GM19023 (cell line): ENCODE data around the gene PRKCQ.
"Not testable (repeated sequence)": the region's sequence is repeated elsewhere in the genome, so short reads cannot be mapped to it uniquely, and the experiment has no call there.

Experiments
- ATAC-seq: cut with Tn5 transposase; IDR thresholded peaks from one replicate; pipeline ENCODE4 v1.9.1; 2021; ENCODE audit warnings: mild to moderate bottlenecking, moderate library complexity; ENCODE audit not compliant: unreplicated experiment

The PRKCQ gene

DNA sequence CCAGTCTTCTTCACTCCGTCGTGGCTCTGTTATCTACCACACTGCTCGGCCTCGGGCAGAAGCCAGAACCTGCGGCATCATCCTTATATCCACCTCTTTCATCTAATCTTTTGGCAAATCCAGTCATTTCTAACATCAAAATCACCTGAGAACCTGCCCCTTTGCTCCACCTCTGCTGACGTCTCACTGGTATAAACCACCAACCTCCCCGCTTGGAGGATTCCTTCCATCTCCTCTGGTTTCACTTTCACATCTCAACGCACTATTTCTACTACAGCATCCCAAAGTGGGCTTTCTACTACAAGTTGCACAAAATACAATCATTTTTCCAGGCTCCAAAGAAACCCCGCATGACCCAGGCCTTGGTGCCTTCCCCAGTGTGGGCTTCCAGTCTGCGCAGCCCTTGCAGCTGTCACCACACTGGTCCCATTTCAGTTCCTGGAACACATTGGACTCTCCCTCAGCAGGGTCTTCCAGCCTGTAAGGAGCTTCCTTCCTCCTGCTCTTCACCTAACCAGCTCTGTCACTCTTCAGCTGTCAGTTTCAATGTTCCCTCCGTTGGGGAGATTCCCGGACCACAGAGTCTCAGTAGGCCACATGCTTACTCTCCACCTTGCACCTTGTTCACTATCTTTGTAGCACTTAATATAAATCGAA, 85.0 kb downstream of the PRKCQ start:
- ATAC-seq = no peak

DNA sequence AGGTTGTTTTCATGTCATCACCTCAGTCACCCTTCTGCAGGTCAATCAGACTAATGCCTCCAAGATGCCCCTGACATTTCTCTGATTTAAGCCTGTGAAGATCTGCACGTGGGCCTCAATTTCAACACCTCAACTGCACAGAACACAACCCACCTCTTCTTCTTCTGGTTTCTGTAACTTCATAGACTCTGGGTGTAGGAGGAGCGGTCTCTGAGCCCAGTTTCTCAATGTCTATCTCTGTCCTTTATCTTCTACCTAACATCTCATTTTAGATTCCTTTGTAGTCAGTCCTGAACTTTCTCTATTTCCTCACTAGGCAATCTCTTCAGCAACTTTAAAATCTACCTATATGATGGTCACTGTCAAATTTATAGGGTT, 85.6 kb downstream of the PRKCQ start:
- no peak for ATAC-seq

DNA sequence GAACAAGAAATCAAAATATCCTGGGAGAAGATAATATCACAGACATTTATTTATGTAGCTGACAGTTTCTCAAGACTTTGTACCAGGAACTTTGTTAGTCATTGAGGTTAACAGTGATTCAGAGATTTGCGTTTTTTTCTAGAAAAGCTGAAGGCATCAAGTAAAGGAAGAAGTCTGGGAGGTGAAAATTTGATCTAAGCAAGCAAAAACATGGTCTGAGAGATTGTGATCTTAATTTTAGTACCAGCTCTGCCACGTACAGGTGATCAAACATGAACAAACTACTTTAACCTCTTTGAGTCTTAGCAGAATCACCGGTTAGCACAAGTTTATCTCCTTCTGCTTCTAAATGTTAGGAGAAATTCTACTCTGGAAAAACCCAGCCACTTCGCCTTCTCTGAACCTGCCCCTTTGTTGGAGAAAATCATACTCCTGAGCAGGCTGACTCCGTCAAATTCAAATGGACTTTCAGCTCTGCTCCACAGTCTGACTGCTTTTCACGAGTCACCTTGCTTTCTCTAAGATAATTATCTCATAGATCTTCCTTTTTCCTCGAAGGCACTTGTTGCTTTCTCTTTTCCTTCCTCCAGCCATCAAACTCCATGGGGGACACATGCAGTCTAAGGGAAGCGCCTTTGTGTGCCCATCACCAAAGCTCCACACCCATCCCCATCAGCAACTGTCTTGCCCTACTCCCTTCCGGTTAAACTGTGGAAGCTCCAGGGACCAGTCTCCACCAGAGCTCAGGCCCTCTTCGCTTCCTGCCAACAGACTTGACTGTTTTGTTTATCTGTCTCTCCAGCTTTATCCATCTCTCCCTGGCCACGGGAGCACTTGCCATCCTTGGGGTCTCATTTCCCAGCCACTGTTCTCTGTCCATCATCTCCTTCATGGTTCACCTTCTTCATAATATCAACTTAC, 86.3 kb downstream of the PRKCQ start:
- ATAC-seq = no peak

DNA sequence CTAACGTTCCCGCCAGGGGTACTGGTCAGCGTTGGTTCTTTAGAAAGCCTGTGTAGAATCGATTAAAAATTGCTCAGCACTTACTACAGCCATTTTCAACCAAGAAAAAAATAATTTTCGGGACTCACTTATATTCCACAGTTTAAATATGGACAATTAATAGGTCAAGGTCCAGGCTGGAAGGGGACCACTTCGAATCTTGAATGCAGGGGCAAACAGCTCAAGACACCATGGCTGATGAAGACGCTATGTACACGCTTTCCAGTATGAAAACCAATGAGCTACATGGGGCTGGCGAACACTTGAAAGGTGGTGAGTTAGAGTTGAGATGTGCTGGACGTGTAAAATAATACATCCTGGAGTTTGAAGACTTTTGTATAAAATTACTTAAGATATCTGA, 87.2 kb downstream of the PRKCQ start:
- no peak for ATAC-seq

DNA sequence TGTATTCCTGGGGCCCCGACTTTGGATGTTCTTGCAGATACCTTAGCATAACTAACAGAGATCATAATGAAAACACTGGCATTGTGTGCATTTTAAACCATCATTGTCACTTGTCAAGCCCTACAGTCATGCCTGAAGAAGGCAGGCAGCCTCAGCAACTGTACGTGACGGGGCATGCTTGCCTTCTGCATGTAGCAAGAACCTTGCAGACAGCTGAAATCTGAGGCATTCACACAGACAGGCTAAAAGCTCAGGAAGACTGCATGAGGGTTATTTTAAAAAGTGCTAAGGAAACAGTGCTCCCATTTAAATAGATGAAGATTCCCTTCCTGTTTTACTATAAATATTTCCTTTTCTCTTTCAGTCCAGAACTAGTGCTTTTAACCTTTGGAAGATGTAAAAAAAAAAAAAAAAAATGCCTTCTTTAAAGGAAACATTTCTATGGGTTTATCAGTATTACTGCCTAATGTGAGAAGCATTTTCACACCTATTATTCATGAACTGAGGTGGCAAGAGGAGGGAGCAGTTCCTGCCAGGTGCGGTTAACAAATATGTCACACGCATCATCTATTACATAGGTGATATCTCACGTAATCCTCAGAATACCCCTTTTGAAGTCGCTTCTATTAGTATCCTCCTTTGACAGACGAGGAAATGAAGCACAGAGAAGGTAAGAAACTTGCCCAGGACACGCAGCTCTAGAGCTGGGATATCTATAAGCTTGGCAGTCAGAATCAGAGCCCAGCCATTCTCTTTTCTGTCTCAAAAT, 88.1 kb downstream of the PRKCQ start:
- ATAC-seq = no peak

DNA sequence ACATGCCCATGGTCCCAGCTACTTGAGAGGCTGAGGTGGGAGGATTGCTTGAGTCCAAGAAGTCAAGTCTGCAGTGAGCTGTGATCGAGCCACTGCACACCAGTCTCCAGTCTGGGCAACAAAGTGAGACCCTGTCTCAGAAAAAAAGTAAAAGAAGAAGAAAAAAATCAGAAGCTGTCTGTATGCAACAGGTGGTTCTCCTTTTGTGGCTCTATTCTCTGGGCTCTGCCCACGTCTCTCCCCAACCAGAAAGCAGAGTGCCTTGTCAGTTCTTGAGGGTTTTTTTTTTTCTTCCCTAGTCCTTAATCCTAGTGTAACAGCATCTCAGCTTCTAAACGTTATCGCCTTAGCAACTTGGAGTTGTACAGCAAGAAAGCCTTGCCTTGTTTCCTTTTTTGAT, 89.5 kb downstream of the PRKCQ start:
- ATAC-seq = no peak

DNA sequence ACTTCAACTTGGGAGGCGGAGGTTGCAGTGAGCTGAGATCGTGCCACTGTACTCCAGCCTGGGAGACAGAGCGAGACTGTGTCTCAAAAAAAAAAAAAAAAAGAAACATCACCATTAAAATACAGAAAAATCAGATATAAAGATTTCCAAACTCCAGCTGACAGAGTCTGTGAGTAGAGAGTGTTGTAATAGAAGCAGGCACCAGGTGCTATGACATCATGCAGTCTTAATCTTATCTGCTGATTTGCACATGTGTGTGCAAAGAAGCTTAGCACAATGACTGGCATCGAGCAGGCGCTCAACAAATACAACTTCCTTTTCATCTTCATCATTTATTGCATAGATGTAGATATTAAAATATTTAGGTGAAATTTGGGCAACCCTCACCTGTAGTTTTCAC, 92.2 kb downstream of the PRKCQ start:
- ATAC-seq = no peak

DNA sequence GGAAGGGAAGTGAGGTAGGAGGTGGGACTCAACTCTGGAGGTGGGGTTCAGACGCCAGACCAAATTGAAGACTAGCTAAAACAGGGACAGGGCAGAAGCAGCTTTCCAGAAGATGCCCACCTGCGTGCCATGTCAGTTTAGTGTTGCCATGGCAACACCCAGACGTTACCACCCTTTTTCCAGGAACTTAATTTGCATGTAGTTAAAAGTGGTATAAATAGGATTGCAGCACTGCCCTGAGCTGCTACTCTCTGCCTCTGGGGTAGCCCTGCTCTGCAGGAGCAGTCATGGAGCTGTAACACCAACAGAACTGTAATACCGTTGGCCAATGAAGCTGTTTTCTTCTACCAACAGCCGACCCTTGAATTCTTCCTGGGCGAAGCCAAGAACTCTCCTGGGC, 93.8 kb downstream of the PRKCQ start:
- ATAC-seq = no peak

DNA sequence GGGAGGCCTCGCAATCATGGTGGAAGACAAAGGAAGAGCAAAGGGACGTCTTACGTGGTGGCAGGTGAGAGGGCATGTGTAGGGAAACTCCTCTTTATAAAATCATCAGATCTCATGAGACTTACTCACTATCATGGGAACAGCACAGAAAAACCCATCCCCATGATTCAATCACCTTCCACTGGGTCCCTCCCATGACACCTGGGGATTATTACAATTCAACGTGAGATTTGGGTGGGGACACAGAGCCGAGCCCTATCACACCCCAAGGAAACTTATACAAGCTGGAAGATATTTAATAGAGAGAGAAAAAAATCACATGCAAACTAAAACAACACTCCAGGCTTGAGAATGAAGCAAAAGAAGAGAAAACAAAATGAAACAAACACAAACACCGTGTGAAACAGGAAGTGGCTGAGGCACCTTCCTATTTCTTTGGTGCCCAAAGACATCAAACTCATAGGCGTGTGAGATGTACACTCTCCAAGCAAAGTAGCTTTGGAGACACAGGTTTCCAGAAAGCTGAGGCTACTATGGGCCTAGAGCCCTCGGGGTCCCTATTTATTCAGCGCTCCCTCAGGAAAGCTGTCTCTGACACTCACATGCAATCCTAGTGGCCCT, 97.2 kb downstream of the PRKCQ start:
- ATAC-seq = no peak

DNA sequence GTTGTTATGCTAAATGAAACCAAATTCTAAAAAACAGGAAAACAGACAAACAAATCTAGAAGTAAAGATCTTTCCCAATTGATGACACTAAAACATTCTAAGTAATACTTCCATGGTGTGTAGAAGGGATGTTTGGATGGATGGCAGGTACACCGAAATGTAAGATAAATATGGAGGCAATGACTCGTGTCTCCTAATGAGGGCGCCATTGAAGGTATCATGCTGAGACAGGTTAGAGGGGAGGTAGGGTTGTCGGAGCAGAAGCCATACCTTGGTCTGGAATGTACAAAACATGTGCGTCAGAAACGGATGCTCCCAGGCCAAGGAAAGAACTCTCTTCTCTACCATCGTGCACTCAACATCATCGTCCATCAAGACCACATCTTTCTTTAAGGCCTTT, 101.4 kb downstream of the PRKCQ start:
- ATAC-seq = no peak

DNA sequence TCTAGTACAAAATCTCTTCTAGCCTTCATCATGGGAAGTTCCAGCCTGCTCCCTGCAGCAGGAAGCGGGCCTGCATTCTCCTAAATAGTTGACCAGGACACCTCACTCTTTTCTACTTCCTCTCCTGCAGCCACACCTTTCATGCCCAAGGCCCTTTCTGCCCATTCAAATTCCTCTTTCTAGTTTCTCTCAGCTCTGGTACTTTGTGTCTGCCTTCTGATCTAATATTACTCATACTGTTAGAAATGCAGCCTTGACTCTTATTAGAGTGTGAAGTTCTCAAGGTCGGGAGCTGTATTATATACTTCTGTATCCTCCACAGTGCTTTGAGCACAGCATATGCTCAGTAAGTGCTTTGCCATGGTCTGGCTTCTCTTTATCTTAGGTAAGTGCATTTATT, 103.1 kb downstream of the PRKCQ start:
- no peak for ATAC-seq

DNA sequence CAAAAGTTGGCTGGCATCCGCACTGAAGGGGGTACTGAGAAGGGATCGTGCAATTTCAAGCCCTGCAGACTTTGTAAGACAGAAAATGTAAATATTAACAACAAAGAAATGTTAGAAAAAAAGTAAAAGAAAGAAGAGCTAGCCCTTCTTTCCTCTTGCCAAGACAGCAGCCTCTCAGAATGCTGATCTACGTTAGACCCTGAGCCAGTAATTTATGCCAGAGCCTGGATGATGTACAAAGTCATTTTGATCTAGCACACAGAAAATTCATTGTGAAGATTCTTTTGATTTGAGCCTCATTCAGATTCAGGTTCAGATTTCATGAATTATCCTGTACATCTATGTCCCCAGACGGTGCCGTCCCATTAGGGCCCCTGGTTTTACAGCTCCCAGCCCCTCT, 105.2 kb downstream of the PRKCQ start:
- no peak for ATAC-seq

DNA sequence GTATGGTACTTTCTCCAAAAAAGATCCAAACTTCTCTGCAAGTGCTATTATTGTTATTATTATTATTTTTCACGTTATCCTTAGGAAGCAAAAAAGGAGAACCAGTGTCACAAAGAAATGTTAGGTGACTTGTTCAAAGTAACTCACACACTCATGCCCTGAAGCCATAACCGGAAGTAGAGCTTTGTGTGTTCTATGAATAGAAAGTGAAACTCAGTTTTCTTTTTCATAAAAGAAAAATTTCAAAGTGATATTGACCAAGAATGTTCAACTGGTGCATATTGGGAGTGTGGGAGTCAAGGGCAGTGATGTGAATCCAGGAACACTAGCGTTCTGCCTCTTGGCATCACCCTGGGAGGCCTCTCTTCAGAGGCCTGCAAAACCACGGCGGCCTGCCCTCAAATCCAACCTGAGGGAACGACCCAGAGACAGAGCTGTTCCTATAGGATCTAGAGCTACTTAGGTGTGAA, 106.1 kb downstream of the PRKCQ start:
- ATAC-seq = no peak

DNA sequence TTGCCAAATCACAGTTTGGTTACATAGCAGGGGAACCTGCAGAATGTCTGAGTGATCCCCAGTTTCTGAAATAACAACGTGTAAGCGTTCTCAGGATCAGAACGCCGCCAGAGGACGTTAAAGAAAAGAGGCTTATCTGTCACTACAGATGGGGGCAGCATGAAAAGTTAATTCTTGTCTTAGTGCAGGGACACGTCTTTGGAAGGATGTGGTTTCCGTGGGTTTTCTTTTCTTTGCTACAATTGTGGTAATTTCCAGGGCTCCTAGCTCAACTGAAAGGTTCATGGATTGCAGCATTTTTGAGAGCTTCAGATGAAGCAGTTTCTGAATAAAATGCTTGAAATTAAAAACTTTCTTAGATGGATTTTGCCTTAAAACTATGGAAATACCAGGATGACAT, 106.6 kb downstream of the PRKCQ start:
- ATAC-seq = no peak

DNA sequence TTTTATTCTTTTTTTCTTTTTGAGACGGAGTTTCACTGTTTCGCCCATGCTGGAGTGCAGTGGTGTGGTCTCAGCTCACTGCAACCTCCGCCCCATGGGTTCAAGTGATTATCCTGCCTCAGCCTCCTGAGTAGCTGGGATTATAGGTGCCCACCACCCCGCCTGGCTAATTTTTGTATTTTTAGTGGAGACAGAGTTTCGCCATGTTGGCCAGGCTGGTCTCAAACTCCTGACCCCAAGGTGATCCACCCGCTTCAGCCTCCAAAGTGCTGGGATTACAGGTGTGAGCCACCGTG, 107.4 kb downstream of the PRKCQ start:
- not testable (repeated sequence) for ATAC-seq

DNA sequence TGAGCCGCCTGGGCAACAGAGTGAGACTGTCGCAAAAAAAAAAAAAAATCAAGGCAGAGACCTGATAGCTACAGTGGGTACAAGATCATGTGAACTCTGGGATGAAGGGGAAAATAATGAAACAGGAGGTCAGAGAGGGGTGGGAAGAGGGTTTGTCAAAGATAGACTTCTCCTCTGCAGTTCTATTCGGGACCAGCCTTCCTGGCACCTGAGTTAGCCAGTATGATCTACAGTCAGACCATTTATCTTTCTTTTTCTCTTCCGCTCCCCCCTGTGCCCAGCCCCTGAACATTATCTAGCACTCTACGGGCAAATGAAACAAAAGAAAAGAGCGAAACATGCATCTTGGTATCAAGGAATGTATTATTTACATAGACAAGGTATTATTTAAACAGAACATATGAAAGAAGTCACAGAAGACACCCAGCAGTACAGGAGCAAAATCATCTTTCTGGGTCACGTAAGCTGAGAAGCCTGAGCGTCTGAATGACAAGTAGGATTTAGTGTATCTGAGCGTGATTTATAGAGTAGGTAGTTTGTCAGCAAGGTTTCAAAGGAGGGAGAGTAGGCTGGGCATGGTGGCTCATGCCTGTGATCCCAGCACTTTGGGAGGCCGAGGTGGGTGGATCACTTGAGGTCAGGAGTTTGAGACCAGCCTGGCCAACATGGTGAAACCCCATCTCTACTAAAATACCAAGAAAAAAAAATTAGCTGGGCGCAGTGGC, 109.0 kb downstream of the PRKCQ start:
- ATAC-seq = no peak

DNA sequence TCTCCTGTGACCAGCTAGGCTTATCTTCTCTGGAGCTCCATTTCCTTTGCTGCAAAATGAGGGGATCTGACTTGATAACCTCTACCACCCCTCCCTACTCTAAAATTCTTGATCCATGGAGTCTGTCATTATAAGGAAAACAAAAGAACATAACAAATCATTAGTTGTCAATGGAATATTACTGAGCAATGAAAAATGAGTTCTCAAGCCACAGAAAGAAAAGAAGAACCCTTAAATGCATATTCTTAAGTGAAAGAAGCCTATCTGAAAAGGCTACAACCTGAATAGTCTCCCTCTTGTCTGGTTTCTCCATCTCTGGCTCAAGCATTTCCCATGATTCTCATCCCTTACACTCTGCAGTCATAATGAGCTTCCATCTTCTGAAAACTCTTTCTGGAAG, 110.4 kb downstream of the PRKCQ start:
- no peak for ATAC-seq

DNA sequence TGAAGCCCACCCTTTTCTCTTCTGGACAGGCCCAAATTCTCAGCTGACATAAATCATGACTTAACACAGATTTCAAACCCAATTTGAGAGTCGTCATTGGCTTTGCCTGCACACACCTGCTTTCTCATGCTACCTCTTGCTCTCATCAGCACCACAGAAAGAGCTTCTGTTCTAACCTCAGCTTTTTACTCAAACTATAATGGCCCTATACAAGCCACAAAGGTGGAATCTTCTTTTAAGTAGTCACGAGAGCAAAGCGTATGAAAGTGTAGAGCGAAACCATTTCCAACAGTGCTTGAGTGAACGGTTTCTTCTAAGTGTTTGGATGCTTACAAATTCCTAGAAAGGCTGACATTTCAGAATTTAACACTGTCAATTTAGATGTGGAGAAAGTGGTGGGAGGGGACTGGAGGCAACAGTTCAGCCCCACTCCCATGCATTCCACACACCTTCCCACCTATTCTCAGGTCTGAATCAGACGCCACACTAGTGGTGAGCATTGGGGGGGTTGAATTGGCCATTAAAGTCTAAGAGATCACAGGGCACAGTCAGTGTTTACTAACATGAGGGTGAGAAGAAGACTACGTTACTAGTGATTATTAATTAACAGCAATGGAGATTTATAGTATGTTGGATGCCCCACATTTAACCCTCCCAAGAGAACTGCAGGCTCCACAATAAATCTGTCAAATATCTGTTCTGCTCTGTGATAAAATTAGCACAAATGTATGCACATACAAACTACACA, 114.0 kb downstream of the PRKCQ start:
- ATAC-seq = no peak

DNA sequence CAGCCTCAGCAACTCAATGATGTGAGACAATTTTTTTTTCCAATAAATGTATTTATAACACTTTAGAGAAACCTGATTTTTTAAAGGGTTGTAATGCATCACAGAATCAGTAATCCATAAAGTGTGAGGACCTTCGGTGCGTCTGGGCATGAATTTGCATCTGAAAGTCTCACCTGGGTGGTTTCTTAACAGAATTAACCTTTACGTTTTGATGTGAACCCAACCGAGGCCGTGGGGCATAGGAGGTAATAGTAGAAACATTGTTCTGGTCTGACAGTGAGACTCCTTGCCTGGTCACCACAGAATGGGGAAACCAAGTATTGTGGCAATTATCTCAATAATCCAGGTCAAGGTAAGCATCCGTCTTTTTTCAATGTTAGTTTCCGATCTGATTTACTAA, 114.6 kb downstream of the PRKCQ start:
- no peak for ATAC-seq

DNA sequence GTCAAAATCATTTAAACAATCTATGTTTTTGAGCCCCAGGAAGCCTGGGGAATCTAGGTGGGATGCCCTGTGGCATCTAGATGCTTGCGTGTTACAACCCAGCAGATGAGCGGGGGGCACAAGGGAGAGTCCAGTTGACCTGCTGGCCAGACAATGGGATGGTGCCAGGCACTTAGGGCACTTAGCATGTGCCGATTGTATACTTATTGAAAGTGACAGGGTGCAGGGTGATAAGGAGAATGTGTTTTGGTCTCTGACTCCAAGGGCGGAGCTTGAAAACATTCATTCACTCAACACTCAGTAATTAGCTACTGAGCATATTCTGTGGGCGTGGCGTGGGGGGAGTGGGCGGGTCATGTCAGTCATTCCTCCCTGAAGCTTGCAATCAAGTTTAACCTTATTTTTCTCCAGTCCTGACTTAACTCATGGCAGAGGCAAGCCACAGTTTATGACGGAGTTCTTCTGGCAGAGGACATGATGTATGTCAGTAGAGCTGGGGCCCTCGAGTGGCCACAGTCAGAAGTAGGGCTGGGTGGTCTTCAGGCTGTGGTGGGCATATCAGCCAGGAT, 115.1 kb downstream of the PRKCQ start:
- ATAC-seq = no peak
